GM21619 (cell line): Measurements from ENCODE around the gene EVPLL.
"Not testable (repeated sequence)": the region's sequence is repeated elsewhere in the genome, so short reads cannot be mapped to it uniquely, and the experiment has no call there.

Source experiments
- ATAC-seq: cut with Tn5 transposase; IDR thresholded peaks from one replicate; pipeline ENCODE4 v1.9.1; 2021; ENCODE audit not compliant: unreplicated experiment

EVPLL gene

GRCh38 chr17:18377437-18378204 is at the start of gene EVPLL:
Gene EVPLL, plus strand, starts transcription at chr17:18377778. Its CDS starts 3,160 bp downstream, at chr17:18380938.
- no peak for ATAC-seq

- ATAC-seq, result no peak
Observed at GRCh38 chr17:18328643-18329204, 48.9 kb upstream of the EVPLL start.

- ATAC-seq, result no peak
Observed at GRCh38 chr17:18331879-18332278, 45.7 kb upstream of the EVPLL start.

DNA sequence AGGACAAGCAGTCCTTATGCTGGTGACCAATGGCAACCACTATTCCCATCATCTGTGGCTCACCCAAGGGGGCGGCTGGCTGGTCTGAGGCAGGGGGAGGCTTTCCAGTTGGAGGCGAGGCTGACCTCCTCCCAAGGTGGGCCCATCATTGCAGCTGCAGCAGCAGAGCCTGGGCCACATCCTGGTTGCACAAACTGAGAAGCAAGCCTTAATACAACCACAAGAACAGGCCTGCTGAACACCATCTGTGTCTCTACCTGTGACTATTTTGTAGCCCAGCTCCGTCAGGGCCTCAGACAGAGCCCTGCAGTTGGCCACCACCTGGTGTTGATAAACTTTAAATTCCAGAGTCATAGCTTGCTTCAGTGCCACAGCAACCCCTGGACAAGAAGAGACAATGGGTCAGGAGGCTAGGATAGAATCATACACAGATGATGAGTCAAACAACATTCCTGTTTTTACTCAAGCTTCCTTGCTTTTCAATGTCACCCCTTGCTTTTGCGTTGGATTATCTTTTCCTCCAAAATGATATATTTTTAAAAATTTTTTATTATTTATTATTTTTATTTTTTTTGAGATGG is 44.6 kb upstream of the EVPLL start:
- ATAC-seq, result no peak

DNA sequence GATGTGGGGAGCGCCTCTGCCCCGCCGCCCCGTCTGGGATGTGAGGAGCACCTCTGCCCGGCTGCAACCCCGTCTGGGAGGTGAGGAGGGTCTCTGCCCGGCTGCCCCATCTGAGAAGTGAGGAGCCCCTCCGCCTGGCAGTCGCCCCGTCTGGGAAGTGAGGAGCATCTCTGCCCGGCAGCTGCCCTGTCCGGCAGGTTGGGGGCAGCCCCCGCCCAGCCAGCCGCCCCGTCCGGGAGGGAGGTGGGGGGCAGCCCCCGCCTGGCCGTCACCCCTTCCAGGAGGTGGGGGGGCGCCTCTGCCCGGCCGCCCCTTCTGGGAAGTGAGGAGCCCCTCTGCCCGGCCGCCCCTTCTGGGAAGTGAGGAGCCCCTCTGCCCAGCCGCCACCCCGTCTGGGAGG is 39.4 kb upstream of the EVPLL start:
- ATAC-seq, result not testable (repeated sequence)

- ATAC-seq, result no peak
Observed at GRCh38 chr17:18339933-18340332, 37.6 kb upstream of the EVPLL start.

- ATAC-seq, result no peak
Observed at GRCh38 chr17:18344021-18344420, 33.6 kb upstream of the EVPLL start.

DNA sequence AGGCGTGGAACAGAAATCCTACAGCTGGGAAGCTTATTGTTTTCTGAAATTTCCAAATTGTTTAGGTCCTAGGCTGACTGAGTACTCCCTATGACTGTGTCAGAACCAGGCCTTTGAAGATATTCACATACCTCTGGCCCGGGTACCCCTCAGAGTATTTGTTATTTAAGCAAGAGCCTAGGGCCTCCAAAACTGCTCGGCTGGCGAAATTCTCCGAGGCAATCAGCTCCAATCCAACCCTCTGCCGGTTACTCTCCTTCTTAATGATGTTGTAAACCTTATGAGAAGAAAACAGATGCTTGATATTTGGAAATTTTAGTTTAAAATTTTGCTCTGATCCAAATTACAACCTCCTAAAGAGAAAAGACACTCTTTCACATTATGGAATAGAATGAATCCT is 24.0 kb upstream of the EVPLL start:
- ATAC-seq, result no peak

- ATAC-seq, result no peak
Observed at GRCh38 chr17:18356624-18357023, 21.0 kb upstream of the EVPLL start.

GRCh38 chr17:18360518-18360917 is 17.1 kb upstream of the EVPLL start:
- no peak for ATAC-seq

DNA sequence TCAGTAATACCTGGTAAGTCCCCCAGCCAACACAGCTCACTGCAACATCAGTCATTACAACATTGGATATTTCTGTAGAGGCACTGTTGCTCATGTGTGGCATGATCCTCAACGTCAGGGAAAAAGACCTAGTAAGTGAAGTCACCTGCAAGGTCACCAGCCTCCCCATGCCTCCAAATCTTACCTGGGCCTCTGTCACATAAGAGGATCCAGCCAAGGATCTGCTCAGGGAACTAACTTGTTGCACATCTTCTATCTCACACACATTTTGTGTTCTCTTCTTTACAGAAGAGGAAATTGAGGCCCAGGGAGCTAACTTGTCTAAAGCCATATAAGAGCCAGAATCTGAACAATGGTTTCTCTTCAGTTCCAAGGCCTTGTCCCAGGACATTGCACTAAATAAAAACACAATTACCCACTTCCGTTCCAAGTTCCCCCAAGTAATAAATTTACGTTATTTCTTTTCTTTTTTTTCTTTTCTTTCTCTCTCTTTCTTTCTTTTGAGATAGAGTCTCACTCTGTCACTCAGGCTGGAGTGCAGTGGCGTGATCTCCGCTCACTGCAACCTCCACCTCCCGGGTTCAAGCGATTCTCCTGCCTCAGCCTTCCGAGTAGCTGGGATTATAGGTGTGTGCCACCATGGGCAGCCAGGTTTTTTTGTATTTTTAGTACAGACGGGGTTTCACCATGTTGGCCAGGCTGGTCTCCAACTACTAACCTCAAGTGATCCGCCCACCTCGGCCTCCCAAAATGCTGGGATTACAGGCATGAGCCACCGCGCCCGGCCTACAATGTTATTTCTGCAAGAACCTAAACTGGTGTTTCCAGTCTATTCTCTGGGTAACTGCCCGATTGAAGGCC is 15.5 kb upstream of the EVPLL start:
- no peak for ATAC-seq

GRCh38 chr17:18362698-18363100 is 14.9 kb upstream of the EVPLL start:
- no peak for ATAC-seq

DNA sequence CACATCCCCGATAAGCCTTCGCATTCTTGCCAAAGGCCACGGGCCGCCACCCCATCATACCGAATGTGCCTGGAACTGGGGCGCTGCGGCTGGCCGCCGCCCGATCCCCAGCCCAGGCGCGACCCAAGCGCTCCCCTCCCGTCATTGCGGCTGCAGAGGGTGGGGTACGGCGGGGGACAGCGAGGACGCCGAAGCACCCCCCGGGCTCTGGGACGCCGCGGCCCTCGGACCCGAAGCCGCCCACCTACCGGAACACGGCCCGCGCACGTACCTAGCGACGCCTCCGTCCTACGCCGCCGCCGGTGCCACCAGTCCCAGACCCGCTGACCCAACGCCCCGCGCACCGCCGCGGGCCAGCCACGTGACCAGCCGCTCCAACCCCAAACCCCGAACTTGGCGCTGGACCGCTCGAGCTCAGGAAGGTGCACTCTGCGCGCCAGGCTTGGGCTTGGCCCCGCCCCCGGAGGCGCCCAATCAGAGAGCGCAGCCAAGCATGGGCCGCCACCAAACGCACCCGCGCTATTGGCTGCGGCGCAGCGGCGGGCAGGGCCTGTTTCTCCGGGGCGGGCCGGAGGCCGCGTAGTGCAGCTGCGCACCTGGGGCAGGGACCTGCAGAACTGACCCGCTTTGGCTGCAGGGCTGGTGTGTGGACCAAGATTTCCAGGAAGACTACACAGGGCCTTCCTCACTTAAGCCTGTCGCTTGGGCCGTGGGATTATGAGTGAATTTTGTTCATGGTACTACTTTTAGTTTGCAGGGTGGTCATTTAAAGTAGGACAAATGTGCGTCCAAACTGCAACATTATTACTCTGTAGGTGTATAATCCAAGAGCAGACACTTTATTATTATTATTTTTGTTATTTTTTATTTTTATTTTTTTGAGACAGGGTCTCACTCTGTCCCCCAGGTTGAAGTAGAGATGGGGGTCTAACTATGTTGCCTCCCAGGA is 14.2 kb upstream of the EVPLL start, which contains the start of gene SHMT1:
SHMT1 (minus strand) TSS at position 450 of the 949 bp plus-strand sequence. CDS start 7,569 bp downstream, outside the sequence.
- ATAC-seq, result peak; percentile 98

- ATAC-seq, result no peak
Observed at GRCh38 chr17:18364166-18364565, 13.4 kb upstream of the EVPLL start.

DNA sequence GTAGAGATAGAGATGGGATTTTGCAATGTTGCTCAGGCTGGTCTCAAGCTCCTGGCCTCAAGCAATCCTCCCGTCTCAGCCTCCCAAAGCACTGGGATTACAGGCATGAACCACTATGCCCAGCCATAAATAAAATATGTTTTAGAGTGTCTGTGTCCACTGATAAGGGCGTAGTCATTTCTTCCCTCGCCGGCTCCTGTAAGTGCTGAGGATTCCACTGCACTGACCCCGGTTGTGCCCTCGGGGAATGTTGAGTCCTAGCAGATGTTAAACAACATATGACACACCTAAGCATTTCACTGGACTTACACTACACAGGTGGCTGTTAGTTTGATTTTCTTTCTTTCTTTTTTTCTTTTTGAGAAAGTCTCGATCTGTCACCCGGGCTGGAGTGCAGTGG is 8.6 kb upstream of the EVPLL start:
- ATAC-seq, result no peak

DNA sequence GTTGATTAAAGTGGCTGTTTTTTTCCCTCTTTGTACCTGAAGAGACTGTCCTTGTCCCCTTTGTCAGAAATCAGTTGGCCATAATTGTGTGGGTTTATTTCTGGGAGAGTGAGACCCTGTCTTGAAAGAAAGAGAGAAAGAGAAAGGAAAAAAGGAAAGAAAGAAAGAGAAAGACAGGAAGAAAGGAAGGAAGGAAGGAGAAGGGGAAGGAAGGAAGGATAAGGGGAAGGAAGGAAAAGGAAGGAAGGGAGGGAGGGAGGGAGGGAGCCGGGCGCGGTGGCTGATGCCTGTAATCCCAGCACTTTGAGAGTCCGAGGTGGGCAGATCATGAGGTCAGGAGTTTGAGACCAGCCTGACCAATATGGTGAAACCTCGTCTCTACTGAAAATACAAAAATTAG is 6.8 kb upstream of the EVPLL start:
- ATAC-seq, result no peak

DNA sequence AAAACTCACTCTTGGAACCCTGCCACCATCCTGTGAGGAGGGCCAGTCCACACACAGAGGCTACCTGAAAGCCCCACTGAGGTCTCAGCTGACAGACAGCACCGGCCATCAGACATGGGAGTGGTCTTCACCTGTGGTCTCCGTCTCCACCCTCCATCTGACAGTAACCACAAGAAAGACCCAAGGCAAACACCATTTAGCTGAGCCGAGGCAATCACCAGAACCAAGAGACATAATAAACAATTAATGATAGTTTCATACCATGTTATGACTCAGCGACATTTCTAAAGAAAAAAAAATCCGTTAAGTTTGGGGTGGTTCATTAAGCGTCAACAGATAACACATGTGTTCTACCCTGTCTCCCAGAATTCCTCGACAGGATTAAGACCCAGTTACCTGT is 6.1 kb upstream of the EVPLL start:
- ATAC-seq, result no peak

DNA sequence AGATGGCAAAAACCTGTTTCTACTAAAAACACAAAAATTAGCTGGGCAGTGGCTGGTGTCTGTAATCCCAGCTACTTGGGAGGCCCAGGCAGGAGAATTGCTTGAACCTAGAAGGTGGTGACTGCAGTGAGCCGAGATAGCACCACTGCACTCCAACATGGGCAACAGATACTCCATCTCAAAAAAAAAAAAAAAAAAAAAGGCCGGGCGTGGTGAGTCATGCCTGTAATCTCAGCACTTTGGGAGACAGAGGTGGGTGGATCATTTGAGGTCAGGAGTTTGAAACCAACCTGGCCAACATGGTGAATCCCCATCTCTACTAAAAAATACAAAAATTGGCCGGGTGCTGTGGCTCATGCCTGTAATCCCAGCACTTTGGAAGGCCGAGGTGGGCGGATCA is 4.4 kb upstream of the EVPLL start:
- ATAC-seq, result not testable (repeated sequence)

GRCh38 chr17:18374216-18374615 is 3.4 kb upstream of the EVPLL start:
- no peak for ATAC-seq

GRCh38 chr17:18378205-18378505 is 577 bp downstream of the EVPLL start:
- ATAC-seq, result no peak
